Umbilical cord (tissue), 2 donors: ENCODE measurements around the gene TEKT3. TPM values are rescaled to one million over a fixed set of nuclear protein-coding genes. Genes with fewer than 3 reads are reported as not detected.

Experiments used
- DNase-seq: peaks from one replicate; pipeline ENCODE4 v3.0.0-alpha.2; 2015; ENCODE audit warnings: low spot score
- total RNA-seq: library from RNA; depleted of rRNA; stranded (reverse); fragments of >200 nt; gene quantifications from one replicate; pipeline ENCODE4 v1.2.3, GENCODE V29; 2014; ENCODE audit warnings: low replicate concordance; ENCODE audit not compliant: insufficient read depth

TEKT3 gene
- total RNA-seq, 1 donor from 2014 or later: not detected

DNA sequence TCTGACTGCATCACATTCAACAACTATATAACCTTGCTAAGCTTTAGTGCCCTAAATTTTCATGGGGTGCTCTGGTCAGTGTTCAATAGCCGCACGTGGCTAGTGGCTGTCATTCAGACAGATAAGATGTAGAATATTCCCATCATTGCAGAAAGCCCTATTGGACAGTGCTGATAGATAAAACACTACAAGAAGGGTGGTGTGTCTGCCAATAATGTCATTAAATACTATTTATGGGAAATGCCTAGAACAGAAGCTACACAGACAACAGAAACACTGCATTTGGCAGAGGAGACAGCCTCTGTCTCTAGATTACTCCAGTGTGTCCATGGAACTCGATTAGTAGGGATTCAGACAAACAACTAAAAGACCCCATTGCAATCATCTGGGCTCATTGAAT is 47.8 kb downstream of the TEKT3 start:
- DNase-seq: no peak

DNA sequence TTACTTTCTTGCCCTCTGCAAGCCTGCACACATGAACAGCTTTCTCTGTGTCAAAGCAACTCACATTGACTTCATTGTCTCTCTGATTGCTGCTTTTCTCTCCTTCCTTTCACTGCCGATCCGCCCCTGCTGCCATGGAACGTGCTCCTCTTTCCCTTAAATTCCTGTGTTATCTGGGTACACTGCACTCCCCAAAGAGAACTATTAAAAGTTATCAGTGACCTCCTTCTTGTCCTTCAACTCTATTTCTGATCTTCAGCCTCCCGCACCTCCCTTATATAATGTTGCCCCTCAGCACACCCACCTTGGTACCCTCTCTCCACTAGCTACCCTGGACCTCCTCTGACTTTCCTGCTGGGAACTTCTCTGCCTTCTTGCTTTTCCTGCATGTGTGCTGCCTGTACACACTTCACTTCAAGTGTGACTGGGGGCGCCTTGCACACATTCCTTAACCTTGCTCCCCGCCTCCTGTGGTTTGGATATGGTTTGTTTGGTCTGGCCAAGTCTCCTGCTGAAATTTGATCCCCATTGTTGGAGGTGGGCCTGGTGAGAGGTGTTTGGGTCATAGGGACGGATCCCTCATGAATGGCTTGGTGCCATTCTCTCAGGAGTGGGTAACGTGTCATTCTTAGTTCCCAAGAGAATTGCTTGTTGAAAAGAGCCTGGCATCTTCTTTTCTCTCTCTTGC is 49.6 kb downstream of the TEKT3 start:
- no peak for DNase-seq

GRCh38 chr17:15290605-15291004 is 50.8 kb downstream of the TEKT3 start:
- no peak for DNase-seq

DNA sequence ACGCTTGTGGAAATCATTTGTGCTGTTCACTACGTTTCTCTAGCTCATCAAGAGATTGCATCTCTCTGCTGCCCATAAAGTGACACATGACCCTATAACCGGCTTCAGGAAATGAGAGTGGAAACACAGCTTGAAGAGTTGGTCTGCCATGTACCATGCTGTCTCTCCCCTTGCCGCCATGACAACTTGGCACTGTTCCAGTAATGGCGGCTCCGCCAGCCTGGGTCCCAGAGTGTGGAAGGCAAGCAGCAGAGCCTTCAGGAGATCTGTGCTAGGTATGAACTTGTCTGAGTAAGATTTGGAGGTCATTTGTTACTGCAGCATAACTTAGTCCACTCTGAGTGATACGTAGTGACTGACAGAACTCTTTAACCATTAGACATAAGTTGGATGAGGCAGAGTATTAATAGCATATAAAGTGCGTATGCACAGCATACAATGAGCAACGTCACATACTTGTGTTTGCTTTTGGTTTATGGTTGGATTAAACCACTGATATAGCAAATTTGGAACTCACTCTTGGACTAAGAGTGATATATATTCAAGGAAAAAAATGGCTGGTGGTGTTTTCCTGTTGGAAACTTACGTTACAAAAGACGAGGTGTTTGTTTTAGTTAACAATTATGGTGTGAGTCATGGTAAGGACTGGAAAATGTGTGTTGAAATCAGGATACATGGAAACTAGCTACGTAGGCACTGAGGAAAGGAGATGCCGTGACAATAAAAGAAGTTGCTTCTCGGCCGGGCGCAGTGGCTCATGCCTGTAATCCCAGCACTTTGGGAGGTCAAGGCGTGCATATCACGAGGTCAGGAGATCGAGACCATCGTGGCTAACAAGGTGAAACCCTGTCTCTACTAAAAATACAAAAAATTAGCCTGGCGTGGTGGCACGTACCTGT is 51.9 kb downstream of the TEKT3 start:
- no peak for DNase-seq

- DNase-seq: no peak
Measured at GRCh38 chr17:15288859-15289258, 52.5 kb downstream of the TEKT3 start.

DNA sequence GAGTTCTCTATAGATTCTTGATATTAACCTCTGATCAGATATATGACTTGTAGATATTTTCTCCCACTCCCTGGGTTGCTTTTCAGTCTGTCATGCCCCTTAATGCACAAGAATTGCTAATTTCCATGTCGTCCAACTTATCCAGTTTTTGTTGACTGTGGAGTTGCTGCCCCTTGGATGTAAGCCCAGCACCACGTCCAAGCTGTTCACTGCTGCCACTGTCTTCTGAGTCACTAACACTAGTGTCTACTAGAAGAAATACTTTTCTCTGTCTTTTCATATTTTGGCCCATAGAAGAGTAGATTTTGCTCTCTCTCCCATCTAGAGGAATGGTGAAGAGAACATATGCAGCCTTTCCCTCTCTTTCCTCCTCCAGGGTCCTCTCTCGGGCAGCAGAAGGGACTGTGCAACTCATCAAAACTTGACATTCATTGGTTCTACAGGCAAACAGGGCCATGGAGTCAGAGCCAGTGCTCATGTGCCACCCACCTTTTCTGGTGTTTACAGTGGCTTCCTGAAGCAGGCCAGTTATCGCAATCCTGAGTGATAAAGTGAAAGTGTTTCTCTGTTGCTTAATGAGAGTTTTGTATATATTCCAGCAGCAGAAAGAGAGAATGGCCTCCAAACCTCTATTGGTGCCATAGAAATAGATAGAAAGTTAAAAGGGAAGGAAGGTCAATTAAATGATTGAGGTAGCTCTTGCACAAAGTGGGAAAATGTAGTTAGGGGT is 53.7 kb downstream of the TEKT3 start:
- DNase-seq: no peak

DNA sequence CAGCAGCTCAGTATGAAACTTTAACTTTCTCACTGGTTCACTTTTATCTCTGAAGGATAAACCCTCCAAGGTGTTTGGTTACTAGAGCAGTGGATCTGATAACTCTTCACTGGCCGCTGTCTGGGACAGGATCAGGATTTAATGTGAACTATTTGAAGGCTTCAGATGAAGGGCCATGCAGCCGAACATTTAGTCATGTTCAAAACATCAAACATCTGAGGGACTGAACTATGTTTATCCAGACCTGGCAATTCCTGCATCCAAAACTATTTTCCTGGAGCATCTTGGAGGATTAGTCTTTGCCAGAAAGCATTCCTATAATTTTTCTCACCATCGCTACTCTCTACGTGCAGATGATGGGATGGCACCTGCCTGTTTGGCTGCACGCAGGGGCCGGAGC is 55.9 kb downstream of the TEKT3 start:
- DNase-seq: no peak

DNA sequence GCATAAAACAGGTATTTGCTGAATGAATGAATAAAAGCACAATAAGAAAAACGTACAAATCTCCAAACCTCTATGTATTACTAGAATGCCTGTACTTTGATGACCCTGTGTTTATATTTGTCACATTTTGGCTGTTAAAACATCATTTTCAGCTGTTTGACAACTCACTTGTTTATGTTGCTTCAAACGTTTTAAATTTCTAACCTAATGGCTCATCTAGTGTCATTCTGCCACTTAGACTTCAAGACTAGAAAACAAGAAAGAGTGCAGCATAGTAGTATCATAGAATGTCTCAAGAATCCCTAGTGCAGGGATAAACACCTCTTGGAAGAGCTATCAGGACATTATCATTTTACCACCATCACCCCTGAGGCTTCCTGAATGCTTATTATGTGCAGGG is 56.9 kb downstream of the TEKT3 start:
- DNase-seq: no peak

GRCh38 chr17:15284107-15284506 is 57.3 kb downstream of the TEKT3 start:
- DNase-seq: no peak

GRCh38 chr17:15281909-15282308 is 59.5 kb downstream of the TEKT3 start:
- no peak for DNase-seq

GRCh38 chr17:15278924-15279477 is 62.4 kb downstream of the TEKT3 start:
- DNase-seq: no peak

- DNase-seq: no peak
Measured at GRCh38 chr17:15278380-15278779, 63.0 kb downstream of the TEKT3 start.

- no peak for DNase-seq
Measured at GRCh38 chr17:15274017-15274416, 67.4 kb downstream of the TEKT3 start.

GRCh38 chr17:15273141-15273793 is 68.1 kb downstream of the TEKT3 start:
- DNase-seq: no peak

DNA sequence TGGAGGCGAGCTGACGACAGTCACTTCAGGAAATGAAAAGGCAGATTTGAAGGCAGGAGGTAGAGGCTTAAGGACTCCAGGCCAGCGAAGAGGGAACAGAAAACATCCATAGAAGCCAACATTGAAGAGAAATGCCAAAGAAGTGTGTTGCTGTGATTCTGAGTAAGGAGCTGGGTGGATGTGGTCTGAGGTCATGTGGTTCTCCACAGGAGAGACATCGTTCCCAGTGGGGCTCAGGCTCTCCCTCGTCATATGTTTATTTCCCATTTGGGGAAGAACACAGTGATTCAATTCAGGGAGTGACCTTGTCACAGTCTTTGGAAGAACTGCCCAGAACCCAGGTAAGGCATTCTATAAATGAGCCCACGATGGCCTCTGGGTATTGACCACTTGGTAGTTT is 69.7 kb downstream of the TEKT3 start:
- DNase-seq: no peak

DNA sequence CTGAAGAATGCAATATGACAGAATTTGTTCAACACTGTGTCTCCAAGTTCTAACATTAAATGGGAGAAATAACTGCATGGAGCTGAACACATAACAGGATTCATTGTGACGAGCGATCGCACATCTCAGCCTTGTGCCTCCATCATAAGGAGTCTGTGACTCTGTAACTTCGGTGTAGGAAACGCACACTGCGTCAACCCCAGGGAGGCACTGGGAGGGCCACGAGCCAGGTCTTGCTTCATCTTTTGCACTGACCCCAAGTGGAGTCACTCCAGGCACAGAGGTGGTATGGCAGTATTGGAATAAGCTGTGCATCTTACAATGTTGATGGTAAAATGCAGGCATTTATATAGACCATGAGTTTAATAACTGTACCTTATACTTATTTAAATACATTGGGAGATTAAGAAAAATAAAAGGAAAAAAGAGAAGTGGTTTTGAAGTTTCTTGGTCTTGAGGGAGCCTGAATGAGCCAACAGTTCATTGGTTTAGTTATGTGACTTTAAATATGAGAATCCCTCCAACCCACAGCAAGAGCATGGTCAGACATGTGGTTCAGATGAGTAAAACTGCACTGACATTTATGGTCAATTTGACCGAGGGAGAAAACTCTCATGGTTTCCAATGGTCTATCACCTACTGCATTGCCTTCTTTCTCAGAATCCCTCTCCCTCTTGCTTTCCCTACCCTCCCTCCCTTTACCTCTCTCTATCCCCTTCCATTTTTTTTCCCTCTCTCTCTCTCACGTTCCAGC is 70.6 kb downstream of the TEKT3 start:
- no peak for DNase-seq

GRCh38 chr17:15269780-15270089 is 71.7 kb downstream of the TEKT3 start:
- DNase-seq: no peak

DNA sequence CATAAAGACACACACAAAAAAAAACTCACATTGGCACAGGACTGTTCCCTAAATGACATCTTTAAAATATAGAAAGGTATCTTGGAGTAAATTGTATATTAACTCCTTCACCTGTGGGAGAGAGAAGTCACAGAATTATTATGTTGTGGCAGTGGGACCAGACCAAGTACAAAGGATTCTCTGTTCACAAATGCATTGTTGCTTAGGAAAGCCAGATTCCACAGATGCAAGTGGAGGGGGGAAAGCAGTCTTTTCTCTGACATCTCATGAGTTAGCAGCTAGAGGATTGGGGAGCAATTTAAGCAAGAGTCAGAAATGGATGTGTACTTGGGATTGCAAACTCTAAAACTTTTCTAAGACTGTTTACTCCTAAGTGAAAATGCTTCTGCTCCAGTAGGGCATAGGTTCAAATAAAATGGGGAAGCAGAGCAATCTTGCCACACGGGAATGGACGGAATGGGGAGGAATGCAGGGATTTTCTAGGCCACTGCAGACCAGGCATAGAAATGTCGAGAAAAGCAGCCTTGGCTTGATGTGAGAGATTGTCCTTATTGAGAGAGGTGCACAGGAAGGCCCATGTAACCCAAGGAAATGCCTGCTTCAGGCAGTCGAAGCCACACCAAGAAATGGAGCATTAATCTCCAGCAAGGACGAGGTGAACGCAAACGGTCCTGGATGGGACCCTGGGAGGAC is 72.2 kb downstream of the TEKT3 start:
- DNase-seq: no peak

- no peak for DNase-seq
Measured at GRCh38 chr17:15268461-15268860, 72.9 kb downstream of the TEKT3 start.

DNA sequence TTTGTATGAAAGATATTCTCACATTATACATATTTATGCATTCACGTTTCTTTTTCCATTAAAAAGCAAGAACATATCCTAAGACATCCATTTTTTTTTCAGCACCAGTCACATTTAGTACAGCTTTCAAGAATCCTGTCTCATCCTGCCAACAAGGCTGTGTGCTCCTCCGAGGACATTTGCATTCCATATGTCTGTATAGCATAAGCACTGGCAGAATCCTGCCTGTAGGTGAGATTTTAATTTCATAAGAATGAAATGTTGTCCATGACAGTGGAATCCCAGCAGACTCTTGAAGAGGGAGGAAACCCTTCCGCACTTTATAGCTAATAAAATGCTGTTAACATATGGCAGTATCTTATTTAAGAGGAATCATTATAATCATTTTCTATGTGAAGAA is 73.4 kb downstream of the TEKT3 start:
- DNase-seq: no peak
